ENCODE measurements around the gene IQGAP1. TPM values are rescaled to one million over a fixed set of nuclear protein-coding genes. Genes with fewer than 3 reads are reported as not detected.
"Not testable (repeated sequence)": the region's sequence is repeated elsewhere in the genome, so short reads cannot be mapped to it uniquely, and the experiment has no call there.

IQGAP1 gene
- total RNA-seq, 1 donor from 2014 or later: 210 TPM

DNA sequence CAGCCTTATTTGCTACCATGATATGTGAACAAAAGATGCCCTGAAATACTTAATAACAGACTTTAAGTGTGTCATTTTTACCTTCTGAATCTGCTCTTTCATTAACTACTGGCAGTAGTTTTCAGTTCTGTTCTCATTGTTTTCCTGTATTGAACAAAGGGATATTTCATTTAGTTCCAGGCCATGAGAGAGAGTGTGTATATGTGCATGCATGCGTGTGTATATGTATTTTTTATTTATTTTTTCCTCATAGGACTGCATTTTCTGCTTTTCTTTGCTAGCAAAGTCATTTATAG lies 94.9 kb downstream of the IQGAP1 start:
- no peak for DNase-seq (ENCODE audit: low spot score)

DNA sequence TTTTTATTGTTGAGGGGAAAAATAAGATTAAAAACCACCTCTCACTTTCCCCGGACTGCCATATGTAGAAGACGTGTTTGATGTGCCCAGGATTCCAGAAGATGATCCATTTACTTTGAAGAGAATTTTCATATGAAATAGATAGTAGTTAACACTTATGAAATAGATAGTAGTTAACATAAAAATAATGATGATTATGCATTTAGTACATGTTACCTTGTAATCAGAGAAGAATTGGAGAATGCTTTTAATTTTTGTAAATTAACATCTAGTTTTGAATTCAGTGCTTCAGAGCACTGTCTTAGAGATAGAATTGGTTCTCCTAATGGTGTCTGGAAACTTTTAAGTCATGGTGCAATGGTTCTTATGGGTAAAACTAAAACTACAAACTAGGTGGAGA lies 95.6 kb downstream of the IQGAP1 start:
- no peak for DNase-seq (ENCODE audit: low spot score)

GRCh38 chr15:90487186-90487585 lies 99.1 kb downstream of the IQGAP1 start:
- no peak for DNase-seq (ENCODE audit: low spot score)

DNA sequence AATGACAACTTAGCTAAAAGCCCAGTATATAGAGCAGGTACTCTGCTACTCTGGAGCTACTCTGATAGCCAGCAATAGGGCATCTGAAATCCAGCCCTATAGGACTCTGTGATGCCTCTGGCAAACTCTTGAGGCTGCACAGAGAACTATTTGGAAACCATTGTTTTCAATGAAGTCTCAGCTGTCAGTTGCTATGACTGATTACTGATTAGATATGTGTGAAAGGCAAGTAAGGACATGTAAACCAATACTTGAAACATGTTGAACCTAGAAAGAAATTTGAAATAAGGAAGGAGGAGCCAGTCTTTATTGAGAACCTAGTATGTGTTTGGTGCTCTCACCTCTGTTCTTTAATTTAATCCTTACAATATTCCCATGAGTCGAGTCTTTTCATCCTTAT lies 101.5 kb downstream of the IQGAP1 start:
- no peak for DNase-seq (ENCODE audit: low spot score)

DNA sequence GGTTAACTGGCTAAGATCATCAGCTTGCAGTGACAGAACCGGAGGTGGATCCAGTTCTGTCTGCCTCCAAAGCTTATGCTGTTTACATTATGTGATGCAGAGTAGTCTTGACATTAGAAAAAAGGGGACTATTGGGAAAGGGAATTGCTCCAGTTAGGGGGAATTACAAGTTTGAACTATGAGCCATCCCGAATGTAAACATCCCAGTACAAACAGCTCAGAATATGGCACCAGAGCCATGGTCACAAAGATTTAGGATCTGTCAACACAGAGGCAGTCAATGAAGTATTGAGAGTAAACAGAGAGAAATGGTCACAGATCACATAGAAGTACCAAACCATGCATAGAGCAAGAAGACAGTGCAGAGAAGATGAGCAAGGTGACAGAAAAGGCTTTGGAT lies 101.9 kb downstream of the IQGAP1 start:
- no peak for DNase-seq (ENCODE audit: low spot score)

GRCh38 chr15:90493647-90494046 lies 105.6 kb downstream of the IQGAP1 start:
- no peak for DNase-seq (ENCODE audit: low spot score)

- no peak for DNase-seq (ENCODE audit: low spot score)
Measured at GRCh38 chr15:90495067-90495466, 107.0 kb downstream of the IQGAP1 start.

- DNase-seq (ENCODE audit: low spot score): no peak
Measured at GRCh38 chr15:90496791-90497190, 108.7 kb downstream of the IQGAP1 start.

- DNase-seq (ENCODE audit: low spot score): no peak
Measured at GRCh38 chr15:90497376-90497775, 109.3 kb downstream of the IQGAP1 start.

- DNase-seq (ENCODE audit: low spot score): no peak
Measured at GRCh38 chr15:90497912-90498311, 109.9 kb downstream of the IQGAP1 start.

GRCh38 chr15:90500171-90500570 lies 112.1 kb downstream of the IQGAP1 start:
- no peak for DNase-seq (ENCODE audit: low spot score)

GRCh38 chr15:90501898-90502297 lies 113.9 kb downstream of the IQGAP1 start:
- DNase-seq (ENCODE audit: low spot score): no peak

- not testable (repeated sequence) for DNase-seq (ENCODE audit: low spot score)
Measured at GRCh38 chr15:90510781-90511180, 122.7 kb downstream of the IQGAP1 start.

DNA sequence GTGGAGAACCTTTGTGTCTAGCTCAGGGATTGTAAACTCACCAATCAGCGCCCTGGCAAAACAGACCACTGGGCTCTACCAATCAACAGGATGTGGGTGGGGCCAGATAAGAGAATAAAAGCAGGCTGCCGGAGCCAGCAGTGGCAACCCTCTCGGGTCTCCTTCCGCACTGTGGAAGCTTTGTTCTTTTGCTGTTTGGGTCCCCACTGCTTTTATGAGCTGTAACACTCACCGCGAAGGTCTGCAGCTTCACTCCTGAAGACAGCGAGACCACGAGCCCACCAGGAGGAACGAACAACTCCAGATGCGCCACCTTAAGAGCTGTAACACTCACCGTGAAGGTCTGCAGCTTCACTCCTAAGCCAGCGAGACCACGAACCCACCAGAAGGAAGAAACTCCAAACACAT lies 123.2 kb downstream of the IQGAP1 start:
- DNase-seq (ENCODE audit: low spot score): not testable (repeated sequence)

DNA sequence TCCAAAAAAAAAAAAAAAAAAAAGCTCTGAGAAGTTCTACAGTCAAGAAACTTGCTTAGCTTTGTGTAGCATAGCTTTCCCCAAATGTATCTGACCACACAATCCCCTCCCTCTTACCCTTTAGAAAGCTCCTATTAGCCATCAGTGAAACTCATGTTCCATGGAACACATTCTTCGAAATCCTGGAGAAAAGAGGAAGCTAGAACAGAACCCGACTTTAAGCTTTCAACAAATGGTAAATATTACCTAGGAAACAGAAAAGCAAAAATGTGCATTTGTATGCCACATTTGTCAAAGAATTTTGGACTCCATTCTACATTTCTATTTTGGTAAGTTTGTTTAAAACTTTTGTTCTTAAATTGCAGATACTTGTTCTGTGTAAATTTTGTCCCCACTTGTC lies 124.2 kb downstream of the IQGAP1 start:
- DNase-seq (ENCODE audit: low spot score): no peak

GRCh38 chr15:90512981-90513380 lies 124.9 kb downstream of the IQGAP1 start:
- DNase-seq (ENCODE audit: low spot score): no peak

DNA sequence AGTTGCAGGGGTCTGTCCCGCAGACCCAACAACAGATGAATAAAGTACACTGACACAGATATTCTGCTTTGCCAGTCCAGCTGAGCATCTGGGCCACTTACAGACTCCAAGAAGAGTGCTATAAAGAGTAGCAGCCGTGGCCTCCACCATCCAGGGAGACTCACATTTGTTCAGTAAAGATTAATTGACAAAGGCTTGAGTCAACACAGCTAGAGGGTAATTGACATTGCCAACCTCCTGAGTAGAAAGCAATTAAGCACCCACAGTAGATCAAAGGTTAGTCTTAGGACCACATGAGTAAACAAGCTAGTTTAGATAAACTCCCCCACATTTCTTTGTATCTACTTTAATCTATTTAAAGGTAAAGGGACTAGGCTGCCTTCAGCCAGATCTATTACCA lies 125.4 kb downstream of the IQGAP1 start:
- no peak for DNase-seq (ENCODE audit: low spot score)

DNA sequence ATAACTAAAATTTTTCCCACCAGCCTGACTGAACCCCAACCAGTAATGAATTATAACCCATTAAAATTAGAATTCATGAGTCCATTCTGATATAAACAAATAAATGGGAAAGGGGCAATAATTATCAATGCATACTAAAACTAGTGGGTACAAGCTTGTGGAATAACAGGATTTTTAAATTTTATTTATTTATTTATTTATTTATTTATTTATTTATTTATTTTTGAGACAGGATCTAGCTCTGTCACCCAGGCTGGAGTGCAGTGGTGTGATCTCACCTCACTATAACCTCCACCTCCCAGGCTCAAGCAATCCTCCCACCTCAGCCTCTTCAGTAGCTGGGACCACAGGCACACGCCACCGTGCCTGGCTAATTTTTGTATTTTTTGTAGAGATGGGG lies 125.9 kb downstream of the IQGAP1 start:
- not testable (repeated sequence) for DNase-seq (ENCODE audit: low spot score)

- no peak for DNase-seq (ENCODE audit: low spot score)
Measured at GRCh38 chr15:90519688-90520087, 131.6 kb downstream of the IQGAP1 start.

GRCh38 chr15:90520365-90520764 lies 132.3 kb downstream of the IQGAP1 start:
- no peak for DNase-seq (ENCODE audit: low spot score)

GRCh38 chr15:90523373-90523772 lies 135.3 kb downstream of the IQGAP1 start:
- no peak for DNase-seq (ENCODE audit: low spot score)

- DNase-seq (ENCODE audit: low spot score): not testable (repeated sequence)
Measured at GRCh38 chr15:90524018-90524803, 136.2 kb downstream of the IQGAP1 start.

DNA sequence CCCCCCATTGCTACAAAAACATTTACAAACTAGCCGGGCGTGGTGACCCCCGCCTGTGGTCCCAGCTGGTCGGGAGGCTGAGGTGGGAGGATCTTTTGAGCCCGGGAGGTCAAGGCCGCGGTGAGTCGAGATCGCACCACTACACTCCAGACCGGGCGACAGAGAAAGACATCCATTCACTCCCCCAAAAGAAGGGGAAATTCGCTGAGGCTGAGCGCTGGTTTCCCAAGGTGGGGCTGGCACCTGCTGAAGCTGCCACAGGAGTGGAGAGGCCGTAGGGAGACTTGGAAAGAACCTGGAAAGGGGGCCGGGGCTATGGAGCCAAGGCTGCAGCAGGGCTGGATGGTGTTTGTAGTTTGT lies 140.9 kb downstream of the IQGAP1 start:
- no peak for DNase-seq (ENCODE audit: low spot score)
